Epithelial cell of proximal tubule (primary cell): ENCODE data around the gene CXCL10. TPM values are rescaled to one million over a fixed set of nuclear protein-coding genes. Genes with fewer than 3 reads are reported as not detected.

ENCODE experiments used
- DNase-seq: peaks from one replicate; pipeline ENCODE4 v3.0.0-alpha.2; 2011; ENCODE audit warnings: low read depth
- H3K4me3 ChIP-seq: 2 replicates; pipeline ENCODE4 v1.5.1; 2011; ENCODE audit warnings: low read depth, mild to moderate bottlenecking, low read length
- CTCF ChIP-seq: conservative IDR thresholded peaks from 2 replicates; pipeline ENCODE4 v1.5.1; 2012; ENCODE audit warnings: low read depth, mild to moderate bottlenecking, low read length
- total RNA-seq: library from RNA; depleted of rRNA; stranded (reverse); fragments of >200 nt; gene quantifications from 2 replicates; pipeline ENCODE4 v1.2.3, GENCODE V29; 2015

The CXCL10 gene
- total RNA-seq, 1 donor from 2014 or later: 0.29 TPM

DNA sequence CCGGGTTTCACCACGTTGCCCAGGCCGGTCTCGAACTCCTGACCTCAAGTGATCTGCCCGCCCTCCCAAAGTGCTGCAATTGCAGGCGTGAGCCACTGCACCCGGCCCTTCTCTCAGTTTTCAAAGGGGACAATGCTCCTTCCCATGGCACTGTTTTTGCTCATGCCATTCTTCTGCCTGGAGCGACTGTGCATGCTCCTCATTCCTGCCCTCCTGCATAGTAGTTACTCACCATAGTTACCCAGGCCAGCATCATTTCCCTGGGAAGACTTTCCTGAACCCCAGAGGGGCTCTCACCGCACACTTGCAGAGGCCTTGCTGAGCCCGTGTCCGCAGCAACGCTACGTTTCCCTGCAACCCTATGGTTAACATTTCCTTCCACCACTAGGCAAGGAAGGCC is 12.7 kb downstream of the CXCL10 start:
- no peak for TF ChIP-seq CTCF
- no peak for DNase-seq
- H3K4me3 ChIP-seq: no peak overlapping the region

GRCh38 chr4:76009311-76009710 is 14.0 kb downstream of the CXCL10 start:
- TF ChIP-seq CTCF: no peak
- DNase-seq: no peak
- no peak overlapping the region for H3K4me3 ChIP-seq

- DNase-seq: no peak
- no peak within 1 kb of the TSS for H3K4me3 ChIP-seq
- no peak for TF ChIP-seq CTCF
These were observed 16.0 kb downstream of the CXCL10 start, which contains the start of gene CXCL9 for GRCh38 chr4:76007089-76007862. TSS of gene CXCL9 (minus strand) at chr4:76007509. CDS start at chr4:76007449, 60 bp downstream.

DNA sequence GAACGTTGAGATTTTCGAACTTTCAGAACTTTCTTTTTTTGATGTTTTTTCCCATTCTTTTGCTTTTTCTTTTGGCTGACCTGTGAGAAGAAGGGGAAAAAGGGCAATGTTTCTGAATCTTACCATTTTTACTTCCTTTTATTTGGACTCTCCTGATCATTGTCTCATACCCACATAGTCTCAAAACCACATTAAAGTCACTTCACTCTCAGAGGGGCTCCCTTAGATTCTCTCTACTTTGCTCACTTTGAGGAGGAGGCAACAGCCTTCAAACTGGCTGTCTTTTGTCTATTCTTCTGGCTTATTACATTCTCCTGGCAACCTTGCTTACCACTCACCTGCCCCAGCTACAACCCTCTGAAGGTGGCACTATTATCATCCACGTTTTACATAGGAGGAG is 19.7 kb downstream of the CXCL10 start:
- no peak for DNase-seq
- H3K4me3 ChIP-seq: no peak overlapping the region
- no peak for TF ChIP-seq CTCF

DNA sequence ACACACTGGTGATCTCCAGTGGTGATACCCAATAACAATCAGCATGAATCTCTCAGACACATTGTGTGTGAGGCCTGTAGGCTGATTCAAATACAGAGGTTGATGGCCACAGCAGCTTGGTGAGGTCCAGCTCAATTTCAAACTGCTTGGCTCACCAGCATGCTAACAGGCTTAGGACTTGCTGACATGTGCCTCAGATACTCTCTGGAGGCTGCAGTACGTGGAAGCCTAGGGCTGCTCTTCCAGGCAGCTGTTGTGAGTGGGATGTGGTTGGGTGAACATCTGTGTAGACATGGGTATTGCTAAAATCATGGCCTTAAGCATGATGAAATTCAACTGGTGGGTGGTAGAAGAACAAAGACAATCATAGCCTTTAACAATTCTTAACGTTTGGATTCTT is 20.3 kb downstream of the CXCL10 start:
- DNase-seq: no peak
- TF ChIP-seq CTCF: no peak
- no peak overlapping the region for H3K4me3 ChIP-seq

DNA sequence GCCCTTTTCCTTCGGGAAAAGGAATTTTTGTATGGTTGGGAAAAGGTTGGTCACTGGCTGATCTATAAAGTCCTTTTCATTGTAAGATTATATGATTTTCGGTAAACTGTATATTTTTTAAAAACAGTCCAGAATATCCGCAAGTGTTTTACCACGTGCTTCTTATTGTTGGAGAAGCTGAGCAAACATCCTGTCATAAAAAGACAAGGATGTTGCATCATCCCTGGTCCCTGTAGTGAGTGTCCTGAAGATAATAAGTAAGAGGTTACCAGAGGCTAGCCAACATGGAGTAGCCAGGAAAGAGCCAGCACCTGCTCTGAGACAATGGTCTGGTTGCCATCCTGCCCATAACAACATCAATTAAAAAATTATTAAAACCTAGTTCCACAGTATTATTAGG is 21.1 kb downstream of the CXCL10 start:
- DNase-seq: no peak
- no peak overlapping the region for H3K4me3 ChIP-seq
- TF ChIP-seq CTCF: no peak

- H3K4me3 ChIP-seq: no peak overlapping the region
- DNase-seq: no peak
- no peak for TF ChIP-seq CTCF
These were observed 21.6 kb downstream of the CXCL10 start for GRCh38 chr4:76001700-76002099.
